Middle frontal gyrus (tissue), 1 donor: ENCODE data around the gene BRI3BP.
"Not testable (repeated sequence)": the region's sequence is repeated elsewhere in the genome, so short reads cannot be mapped to it uniquely, and the experiment has no call there.

ENCODE experiments used
- DNase-seq: peaks from one replicate; pipeline ENCODE4 v3.0.0-alpha.2; 2015; ENCODE audit warnings: low spot score; ENCODE audit errors: extremely low spot score

Gene BRI3BP

DNA sequence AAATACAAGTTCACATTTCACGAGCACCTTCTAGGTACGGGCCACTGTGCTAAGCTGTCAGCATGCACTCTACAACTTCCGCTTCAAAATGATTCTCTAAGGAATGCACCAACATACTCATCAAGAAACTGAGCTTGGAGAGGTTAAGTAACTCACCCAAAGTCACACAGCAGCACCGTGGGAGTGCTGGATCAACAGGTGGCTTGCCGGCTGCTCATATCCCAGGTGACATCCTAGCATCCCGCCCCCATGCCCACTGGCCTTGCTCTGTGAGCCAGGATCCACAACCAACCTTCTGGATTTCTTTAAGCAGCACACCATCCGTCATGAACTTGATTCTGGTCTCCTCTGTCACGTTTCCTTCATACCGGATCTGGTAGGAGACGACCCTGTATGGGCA lies 21.2 kb upstream of the BRI3BP start:
- DNase-seq, result no peak

DNA sequence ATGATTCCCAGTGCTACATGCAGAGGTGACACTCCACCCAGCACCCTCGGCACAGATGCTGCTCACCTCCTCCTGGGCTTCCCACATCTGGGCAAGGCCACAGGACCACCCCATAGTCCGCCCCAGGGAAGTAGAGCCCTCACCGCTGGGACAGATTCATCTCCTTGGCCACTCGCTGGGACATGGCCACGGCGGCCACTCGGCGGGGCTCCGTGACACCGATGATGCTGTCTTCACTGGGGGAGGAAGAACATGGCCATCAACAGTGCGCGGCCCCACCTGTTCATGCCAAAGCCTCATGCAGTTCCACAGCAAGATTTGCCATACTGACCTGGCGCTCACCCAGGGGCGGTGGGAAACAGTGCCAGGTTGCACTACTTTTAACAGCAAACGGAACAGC lies 18.2 kb upstream of the BRI3BP start:
- no peak for DNase-seq

DNA sequence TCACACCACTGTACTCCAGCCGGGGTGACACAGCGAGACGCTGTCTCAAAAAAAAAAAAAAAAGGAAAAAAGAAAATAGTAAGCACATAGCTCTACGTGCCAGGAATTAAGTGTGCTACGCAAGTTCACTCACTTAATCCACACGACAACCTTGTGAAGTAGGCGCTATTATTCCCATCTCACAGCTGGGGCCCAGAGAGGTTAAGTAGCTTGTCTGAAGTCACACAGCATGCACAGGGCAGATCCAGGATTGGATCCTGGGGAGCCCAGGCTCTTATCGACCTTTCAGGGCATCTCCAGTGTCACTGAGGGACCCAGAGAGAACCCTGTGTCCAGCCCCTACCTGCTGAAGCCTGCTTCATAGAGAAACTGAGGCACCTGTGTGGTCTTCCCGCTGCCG lies 16.4 kb upstream of the BRI3BP start:
- no peak for DNase-seq

DNA sequence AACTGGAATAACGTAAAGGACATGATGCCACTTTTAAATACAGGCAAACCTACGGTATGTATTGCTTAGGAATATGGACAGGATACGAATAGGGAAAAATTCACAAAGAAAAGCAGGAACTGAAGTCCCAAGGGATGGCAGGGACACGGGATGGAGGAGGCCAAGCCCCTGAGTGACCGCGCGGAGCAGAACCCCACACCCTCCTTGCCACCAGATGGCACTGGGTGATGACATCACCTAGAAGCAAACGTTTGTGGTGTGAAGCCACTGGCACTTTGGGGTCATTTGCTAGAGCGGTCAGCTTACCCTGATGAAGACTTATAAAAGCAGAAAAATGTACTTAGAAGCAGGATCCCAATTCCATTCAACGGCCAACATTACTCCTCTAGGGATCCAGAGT lies 13.9 kb upstream of the BRI3BP start:
- DNase-seq, result no peak

DNA sequence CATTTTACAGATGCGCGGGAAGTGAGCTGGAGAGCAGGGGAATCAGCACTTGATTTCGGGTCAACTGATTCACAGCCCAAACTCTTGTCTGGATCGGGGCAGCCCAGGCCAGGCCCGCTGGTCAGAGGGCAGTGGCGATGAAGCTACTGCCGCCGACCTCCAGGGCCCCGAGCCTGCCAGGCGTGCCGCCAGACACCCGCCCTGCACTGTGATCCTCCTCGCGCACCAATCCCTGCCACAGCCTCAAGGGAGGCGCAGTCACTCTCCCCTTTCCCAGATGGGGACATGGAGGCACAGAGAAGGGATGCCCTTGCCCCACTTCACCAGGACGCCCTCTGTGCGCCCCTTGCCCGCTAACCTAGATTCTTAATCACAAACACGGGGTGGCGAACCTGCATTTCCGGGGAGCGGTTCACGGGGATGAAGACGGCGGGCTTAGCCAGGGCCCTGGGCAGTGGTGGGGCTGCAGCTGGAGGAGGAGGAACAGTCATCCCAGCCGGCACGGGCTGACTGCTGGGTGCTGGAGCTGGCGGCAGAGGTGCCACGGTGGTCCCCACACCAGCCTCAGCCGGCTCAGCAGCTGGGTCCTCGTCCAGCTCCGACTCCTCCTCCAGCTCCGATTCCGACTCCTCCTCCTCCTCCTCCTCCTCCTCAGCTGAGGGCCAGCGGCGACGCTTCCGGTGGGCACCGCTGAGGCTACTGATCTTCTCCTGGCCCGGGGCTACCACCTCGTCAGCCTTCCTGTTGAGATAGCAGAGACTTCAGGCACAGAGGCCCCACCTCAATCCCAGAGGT lies 13.2 kb upstream of the BRI3BP start:
- no peak for DNase-seq

DNA sequence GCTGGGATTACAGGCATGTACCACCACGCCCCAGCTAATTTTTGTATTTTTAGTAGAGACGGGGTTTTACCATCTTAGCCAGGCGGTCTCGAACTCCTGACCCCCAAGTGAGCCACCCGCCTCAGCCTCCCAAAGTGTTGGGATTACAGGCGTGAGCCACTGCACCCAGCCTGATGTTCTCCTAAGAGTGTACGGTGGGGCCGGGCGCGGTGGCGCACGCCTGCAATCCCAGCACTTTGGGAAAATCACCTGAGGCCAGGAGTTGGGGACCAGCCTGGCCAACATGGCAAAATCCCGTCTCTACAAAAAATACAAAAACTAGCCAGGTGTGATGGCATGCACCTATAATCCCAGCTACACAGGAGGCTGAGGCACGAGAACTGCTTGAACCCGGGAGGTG lies 6.6 kb upstream of the BRI3BP start:
- DNase-seq, result not testable (repeated sequence)

DNA sequence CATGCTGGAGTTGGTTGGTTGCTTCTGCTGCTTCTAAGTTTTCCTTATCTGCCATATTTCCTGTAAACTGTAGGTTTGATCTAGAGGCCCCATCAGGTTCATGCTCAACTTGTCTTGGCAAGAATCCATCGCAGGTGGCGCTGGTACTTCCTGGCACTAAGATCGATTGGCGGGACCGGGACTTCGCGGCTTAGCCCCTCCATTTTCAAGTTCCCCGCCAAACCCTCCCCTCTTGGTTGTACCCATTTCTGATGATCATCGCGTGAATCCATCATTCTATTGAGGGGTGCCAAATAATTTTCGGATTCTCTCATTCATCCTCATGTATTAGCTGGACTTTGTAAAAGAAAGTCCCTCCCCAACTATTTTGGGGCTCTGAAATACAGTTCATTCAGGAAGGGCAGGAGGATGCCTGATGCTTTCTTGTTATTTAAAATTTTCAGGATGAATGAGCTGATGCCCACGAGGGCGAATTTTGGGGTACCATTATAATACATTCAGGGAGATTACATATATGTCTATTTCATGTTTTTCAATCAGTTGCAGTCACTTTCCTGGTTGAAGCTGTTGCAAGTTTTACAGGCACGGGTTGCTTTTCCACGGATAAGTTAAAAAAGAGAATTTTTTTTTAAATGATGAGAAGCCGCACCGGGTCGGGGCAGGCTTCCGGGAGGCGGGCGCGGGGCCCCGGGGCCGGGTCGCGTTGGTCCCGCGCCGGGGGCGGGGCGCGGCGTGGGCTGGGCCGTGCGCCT lies 395 bp upstream of the BRI3BP start:
- no peak for DNase-seq

DNA sequence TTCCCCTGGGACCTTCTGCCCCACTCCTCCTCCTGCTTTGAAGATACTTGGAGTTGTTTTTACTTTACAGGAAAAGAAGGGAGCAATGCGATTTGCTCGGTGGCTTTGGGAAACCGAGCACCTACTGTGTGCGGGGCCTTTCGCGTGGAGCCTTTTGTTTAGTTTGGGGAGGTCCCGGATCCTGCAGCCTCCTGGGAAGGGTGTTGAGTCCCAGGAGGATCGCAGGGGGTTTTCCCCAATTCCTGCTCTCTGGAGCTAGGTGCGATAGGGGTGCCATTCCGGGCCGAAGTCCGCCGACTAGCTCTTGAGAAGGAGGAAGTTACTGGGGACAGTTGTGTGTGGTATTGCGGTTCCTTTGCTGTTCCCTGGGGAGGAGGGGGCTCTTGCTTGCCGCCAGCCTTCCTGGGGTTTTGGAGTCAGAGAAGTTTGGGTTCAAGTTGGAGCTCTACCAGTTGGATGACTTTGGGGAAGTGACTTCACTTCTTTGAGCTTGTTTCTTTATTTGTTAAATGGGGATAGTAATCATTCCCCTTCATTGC lies 1.1 kb downstream of the BRI3BP start:
- DNase-seq, result no peak

DNA sequence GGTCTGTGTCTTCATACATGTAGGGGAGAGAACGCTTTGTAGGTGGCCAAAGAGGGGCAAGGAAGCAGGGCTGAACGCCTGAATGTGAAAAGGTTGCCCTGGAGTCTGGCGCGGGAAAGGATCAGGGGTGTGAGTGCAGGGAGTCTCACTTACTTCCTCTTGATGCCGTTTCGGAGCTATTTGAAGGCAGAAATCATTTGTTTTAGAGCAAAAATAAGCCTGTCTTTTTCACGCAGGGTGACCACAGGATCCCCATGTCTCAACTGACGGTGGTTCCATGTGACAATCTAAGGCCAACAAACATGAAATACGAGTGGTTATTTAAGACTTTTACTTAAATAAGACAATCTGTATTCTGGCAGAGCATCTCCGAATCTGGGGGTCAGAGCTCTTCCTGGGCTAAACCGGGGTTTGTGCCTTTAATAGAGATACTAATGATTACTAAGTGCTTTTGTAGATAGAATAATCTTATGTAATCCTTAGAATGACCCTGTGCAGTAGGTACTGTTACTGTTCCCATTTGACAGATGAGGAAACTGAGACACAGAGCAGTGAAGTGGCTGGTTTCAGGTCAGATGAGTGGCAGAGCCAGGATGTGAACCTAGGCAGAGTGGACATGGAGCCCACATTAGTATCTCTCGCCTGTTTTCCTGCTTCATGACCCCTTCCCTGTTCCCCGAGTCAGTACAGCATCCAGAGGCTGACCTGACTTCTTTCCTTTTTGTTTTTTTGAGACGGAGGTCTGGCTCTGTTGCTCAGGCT lies 1.9 kb downstream of the BRI3BP start:
- no peak for DNase-seq

DNA sequence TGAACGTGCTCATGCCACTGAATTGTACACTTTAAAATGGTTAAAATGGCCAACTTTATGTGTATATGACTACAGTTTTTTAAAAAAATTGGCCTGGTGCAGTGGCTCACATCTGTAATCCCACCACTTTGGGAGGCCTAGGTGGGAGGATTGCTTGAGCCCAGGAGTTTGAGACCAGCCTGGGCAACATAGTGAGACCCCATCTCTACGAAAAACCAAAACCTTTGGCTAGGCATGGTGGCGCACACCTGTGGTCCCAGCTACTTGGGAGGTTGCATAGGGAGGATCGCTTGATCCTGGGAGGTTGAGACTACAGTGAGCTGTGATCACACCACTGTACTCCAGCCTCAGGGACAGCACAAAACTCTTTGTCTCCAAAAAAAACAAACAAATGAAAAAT lies 5.3 kb downstream of the BRI3BP start:
- no peak for DNase-seq

DNA sequence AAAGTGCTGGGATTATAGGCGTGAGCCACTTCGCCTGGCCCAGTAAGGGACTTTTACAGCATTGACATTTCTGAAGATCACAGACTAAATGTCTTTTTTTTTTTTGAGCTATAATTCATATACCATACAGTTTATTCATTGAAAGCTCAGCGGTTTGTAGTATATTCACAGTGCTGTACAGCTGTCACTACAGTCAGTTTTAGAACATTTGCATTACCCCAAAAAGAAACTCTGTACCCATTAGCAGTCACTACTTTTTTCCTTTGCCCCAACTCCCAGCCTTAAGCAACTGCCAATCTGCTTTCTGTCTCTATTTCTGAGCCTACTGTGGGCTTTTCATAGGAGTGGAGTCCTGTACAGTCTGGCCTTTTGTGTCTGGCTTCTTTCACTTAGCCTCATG lies 8.2 kb downstream of the BRI3BP start:
- DNase-seq, result no peak

DNA sequence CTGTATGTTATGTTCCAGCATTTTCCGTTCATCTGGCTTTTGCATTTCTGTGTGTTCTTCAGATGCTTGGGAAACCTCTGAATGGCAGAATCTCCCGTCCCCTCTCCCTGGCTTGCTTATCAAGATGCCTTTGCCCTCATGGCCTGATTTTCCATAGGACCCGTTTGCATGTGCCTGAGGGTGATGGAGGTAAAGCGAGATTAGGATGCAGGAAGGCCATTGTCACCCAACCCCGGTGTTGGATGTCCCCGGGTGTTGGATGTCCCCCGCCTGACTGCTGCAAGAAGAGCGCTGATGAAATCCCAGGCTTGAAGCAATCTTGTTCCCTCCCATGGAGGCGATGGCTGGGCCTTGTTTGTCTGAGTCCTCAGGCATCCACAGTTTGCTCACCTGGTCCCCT lies 9.6 kb downstream of the BRI3BP start:
- DNase-seq, result no peak

DNA sequence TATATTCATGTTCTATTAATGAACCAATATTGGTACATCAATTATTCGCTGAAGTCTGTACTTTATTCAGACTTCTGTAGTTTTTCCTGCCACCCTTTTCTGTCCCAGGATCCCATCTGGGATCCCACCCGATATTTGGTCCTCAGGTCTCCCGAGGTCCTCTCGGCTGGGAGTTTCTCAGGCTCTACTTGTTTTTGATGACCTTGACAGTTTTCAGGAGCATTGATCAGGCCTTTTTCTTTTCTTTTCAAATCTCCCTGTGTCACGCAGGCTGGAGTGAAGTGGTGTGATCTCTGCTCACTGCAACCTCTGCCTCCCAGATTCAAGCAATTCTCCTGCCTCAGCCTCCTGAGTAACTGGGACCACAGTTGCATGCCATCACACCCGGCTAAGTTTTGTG lies 11.2 kb downstream of the BRI3BP start:
- no peak for DNase-seq

DNA sequence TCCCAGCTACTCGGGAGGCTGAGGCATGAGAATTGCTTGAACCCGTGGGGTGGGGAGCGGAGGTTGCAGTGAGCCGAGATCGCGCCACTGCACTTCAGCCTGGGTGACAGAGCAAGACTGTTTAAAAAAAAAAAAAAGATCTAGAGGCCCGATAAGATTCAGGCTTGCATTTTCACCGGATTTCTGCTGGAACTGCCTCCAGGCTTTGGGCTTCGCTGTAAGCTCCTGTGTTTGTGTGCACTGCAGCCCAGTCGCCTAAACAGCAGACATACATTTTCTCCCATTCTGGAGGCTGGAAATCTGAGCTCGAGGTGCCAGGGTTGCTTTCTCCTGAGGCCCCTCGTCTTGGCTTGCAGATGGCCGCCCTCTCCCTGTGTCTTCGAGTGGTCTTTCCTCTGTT lies 12.2 kb downstream of the BRI3BP start:
- no peak for DNase-seq

DNA sequence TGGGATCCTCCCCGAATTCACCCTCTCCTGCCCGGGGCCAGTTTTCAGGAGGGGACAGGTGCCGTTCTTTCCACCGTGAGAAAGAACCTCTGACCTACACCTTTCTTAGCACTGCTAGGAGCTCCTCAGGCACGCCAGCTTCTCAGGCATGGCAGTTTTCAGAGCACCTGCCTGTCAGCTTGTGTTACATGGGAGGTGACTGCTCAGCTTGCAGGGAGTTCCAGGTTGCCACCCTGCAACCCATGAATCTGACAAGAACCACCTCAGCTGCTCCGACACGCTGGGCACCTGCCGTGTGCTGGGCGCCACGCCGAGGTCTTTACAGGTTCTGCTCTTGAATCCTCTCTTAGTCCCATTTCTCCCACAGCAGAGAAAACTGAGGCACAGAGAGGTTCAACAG lies 12.9 kb downstream of the BRI3BP start:
- DNase-seq, result no peak

DNA sequence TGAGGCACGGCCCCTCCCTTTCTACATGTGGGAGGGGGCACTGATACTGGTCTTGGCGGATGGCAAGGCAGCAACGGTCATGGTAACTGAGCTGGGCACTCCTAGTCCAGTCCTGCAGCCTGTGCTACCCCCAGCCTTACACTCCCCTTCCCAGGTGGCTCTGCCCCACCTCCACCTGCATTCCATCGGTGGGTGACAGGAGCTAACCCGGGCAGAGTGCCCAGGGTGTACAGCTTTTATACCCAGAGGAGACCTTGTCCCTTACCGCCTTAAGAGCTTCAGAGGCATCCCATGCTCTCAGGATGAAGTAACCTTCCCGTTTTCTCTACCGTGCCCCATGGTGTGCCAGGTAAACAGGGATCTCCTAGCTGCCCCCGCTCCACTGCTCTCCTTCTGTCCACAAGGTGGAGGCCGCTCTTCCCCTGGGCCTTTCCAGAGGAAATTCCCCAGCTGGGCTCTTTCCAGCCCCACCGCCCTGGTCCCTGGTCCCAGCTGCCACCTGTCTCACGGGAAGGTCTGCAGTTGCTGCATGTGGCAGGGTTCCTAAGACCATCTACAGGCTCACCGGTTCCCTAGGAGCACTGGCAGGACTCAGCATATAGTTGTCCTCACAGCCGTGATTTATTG lies 20.5 kb downstream of the BRI3BP start:
- DNase-seq, result no peak

DNA sequence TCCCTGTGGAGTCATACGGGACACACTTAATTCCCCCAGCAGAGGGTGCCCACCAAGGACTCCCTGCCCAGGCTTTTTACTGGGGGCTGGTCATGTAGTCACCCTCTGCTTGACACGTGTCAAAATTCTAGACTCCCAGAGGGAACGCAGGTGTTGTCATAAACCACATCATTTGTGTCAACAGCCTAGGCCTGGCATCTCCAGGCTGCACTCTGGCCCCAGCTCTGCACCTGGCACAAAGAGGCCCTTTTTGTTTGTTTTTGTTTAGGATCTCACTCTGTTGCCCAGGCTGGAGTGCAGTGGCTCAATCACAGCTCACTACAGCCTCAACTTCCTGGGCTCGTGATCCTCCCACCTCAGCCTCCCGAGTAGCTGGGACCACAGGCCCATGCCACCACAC lies 21.1 kb downstream of the BRI3BP start:
- DNase-seq, result no peak

DNA sequence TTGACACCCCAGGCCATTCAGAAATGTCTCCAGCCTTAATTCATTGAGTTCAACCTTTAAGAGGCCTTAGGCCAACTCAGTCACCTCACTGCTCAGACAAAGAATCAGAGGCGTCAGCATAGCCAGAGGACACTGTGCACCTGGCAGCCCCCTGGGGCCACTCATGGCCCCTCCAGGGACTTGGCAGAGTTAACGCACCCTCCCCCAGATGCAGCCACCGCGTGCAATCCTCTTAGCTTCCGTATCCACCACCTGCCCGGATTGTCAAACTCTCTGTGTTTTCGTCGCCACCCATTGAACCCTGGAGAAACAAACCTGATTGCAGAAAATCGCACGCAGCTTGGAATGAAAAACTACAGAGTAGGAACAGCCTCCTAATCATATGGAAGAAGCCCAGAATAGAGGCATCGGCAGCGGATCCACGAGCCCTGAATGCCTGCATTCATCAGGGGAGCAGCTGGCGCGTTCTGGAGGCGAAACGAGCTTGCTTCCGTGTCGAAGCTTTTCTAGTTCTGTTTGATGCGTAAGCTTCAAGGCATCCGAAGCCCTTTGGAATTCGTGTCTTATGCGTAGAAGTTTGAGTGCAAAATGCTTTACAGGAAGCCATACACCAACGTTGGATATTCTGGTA lies 22.4 kb downstream of the BRI3BP start:
- no peak for DNase-seq

DNA sequence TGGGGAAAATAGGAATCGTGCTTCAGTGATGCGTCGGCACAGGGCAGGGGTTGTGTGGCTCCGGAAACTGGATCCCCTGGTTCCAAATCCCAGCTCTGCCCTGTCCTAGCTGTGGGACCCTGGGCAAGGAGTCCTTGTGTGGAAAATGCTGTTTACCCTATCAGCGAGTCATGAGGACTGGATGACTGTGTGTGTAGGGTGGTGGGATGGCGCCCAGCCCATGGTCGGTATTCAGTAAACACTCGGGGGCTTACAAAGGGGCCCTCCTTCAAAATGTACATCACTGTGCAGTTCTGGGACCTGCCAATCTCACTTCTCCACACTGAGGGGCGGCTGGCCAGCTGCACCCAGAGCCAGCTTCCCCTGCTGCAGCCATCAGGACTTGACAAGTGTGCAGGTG lies 24.4 kb downstream of the BRI3BP start:
- DNase-seq, result no peak

DNA sequence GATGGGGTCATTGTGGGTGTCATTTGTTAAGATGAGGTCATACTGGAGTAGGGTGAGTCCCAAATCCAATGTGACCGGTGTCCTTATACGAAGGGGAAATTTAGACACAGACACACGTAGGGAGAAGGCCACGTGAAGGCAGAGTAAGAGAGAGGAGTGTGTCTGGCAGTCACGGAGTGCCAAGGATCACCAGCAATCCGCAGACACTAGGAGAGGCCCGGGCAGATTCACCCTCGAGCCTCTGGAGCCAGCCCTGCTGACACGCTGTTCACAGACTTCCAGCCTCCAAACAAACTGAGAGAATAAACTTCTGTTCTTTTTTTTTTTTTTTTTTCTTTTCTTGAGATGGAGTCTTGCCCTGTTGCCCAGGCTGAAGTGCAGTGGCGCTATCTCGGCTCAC lies 24.9 kb downstream of the BRI3BP start:
- DNase-seq, result no peak

DNA sequence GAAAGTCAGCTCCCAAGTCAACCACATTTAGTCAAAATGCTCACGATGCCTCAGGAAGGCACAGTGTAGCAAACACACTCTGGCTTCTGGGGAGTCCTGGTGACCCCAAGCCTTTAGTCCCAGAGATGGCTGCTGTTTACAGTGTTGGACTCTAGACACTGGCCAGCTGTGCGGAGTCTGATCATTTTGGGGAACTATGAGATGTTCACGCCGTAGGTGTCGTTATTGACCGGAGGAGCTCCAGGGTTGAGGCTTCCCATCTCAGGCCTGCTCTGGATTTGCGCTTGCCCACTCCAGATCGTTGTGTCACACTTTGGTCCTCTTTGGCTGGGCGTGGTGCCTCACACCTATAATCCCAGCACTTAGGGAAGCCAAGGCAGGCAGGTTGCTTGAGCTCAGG lies 27.7 kb downstream of the BRI3BP start:
- no peak for DNase-seq
